Urothelium cell line (cell line): Measurements from ENCODE around the gene VKORC1L1.
"Not testable (repeated sequence)": the region's sequence is repeated elsewhere in the genome, so short reads cannot be mapped to it uniquely, and the experiment has no call there.

Source experiments
- DNase-seq: peaks from one replicate; pipeline ENCODE4 v3.0.0; 2011; ENCODE audit warnings: low spot score, mixed read lengths
- FAIRE-seq: peaks from 2 replicates; lab custom pipeline; 2011; peaks lifted over from hg19 to GRCh38; lab: Jason Lieb, UNC

VKORC1L1 gene

DNA sequence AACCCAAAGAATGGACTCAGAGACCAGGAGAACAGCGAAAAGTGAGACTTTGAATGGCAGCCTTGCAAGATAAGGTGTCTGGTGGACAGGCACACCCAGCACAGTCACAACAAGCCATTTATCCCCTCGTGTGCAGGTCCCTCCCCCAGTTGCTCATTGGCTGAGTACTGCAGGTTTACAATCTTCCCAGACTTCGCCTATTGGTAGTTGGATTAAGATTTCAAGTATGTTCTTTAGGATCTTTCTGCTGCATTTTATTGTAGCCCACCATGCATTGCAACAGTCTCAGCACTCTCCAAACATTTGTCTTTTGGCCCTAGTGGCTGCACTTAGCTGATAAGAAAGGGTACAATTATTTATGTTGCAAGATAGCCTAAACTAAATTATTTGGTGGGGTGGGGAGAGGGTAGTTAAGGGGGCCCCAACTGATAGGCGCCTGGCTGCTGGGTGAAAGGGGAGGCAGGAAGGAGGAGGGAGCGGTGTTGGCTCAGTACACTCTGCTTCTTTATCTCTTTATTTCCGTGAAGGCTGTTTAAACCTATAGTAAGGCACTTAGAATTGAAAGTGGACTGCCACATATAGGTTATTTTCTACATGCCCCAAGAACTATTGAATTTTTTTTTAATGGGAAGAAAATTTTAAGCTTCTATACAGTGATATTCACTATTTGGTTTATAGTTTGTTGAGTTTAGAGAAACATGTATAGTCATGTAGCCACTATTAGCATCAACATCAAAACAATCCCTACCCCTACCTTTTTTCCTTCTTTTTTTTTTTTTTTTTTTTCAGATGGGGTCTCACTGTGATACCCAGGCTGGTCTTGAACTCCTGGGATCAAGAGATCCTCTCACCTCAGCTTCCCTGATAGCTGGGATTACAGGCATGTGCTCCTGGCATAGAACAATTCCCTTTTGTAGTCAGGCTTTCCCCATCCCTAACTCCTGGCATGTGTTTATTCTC, 54.9 kb downstream of the VKORC1L1 start:
- FAIRE-seq (no peak), DNase-seq (no peak)

DNA sequence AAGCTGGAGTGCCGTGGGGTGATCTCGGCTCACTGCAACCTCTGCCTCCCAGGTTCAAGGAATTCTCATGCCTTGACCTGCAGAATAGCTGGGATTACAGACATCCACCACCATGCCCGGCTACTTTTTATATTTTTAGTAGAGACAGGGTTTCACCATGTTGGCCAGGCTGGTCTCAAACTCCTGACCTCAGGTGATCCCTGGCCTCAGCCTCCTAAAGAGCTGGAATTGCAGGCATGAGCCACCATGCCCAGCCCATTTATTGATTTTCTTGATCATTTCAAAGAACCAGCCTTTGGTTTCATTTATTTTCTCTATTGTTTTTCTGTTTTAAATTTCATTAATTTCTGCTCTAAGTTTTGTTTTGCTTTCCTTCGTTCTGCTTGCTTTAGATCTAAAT, 58.8 kb downstream of the VKORC1L1 start:
- no peak for DNase-seq
- FAIRE-seq = no peak

DNA sequence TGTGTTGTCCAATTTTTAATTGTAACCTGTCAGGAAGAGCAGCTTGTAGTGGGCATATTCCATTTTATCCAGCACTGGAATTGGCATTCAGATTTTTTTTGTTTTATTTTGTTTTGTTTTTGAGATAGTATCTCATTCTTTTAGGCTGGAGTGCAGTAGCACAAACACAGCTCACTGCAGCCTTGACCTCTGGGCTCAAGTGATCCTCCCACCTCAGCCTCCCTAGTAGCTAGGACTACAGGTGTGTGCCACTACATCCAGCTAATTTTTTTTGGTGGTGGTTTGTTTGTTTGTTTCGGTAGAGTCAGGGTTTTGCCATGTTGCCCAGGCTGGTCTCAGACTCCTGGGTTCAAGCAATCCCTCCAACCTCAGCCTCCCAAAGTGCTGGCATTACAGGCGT, 64.4 kb downstream of the VKORC1L1 start:
- DNase-seq = no peak
- FAIRE-seq = no peak

DNA sequence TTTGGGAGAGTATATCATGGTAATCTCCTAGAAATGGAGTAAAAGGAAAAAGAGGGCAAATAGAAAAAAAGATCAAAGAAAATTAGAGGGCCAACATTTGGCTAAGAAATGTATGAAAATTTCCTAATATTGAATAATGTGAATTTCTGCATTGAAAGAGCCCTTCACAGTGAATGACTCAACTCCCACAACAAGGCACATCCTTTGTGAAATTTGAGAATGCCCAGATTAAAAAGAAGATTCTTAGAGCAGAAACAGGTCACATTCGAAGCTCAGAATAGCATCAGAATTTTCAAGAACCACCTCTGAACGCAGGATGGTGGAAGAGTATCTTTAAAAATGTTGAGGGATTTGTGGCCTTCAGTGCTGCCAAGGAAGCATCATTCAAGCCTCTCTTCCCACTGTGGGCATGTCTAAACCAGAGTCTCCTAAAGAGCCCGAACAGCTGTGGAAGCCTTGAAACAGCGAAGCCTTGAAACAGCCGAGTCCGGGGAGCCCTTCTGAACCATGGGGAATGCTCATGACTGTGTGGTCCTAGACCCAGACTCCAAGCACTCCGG, 65.5 kb downstream of the VKORC1L1 start:
- no peak for FAIRE-seq

DNA sequence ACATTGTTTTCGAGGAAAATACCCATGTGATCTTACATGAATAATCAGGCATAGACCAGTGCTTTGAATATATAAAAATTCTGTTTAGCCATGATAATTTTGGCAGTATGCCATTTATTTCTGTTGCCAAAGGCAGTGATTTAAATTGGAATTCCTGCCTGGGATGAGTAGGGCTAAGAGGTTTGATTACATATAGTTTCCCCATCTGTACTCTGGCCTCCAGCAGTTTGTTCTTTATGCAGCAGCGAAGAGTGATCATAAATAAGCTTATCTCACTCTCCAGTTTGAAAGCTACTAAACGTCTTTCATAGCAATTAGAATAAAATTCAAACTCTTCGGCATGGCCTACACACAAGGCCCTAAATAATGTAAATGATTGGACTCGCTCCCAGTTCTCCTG, 72.9 kb downstream of the VKORC1L1 start:
- not testable (repeated sequence) for FAIRE-seq, DNase-seq

More for the DNA sequence above, 65.5 kb downstream of the VKORC1L1 start:
- no peak for DNase-seq

DNA sequence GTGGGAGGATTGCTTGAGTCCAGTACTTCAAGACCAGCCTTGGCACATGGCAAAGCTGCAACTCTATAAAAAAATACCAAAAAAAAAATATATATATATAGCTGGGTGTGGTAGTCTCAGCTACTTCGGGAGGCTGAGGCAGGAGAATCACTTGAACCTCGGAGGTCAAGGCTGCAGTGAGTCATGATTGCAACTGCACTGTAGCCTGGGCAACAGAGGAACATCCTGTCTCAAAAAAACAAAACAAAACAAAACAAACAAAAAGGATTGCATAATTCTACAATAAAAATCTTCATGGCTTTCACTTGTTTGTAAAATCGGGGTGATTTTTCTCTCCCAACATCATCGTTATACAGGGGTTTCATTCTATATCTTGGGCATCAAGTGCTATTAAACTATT, 74.0 kb downstream of the VKORC1L1 start:
- DNase-seq (no peak), FAIRE-seq (no peak)

DNA sequence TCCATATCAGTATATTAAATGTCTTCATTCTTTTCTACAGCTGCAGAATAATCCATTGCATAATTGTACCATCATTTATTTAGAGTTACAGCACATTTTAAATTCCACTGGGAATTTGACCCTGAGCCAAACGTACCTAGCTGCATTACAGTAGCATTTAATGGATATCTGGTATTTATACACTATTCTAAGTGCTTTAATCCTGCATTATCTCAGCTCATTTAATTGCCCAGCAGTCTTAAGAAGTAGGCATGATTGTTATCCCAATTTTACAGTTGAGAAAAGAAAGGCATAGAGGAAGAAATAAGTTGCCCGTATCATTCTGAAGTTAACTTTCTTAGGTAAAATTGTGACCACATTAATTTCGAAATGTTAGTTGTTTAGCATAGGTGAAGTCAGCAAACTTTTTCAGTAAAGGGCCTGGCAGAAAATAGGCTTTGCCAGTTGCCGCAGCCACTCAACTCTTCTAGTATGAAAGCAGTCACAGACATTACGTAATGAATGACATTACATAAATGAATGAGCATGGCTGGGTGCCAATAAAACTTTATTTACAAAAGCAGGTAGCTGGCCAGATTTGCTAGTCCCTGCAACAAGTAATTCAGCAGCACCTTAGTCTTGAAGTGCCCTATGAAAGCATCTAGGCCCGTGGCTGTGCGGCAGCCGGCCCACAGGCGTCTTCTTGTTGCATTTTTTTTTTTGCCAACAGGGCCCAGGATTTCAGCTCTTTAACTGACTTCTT, 79.1 kb downstream of the VKORC1L1 start:
- no peak for FAIRE-seq
- no peak for DNase-seq

DNA sequence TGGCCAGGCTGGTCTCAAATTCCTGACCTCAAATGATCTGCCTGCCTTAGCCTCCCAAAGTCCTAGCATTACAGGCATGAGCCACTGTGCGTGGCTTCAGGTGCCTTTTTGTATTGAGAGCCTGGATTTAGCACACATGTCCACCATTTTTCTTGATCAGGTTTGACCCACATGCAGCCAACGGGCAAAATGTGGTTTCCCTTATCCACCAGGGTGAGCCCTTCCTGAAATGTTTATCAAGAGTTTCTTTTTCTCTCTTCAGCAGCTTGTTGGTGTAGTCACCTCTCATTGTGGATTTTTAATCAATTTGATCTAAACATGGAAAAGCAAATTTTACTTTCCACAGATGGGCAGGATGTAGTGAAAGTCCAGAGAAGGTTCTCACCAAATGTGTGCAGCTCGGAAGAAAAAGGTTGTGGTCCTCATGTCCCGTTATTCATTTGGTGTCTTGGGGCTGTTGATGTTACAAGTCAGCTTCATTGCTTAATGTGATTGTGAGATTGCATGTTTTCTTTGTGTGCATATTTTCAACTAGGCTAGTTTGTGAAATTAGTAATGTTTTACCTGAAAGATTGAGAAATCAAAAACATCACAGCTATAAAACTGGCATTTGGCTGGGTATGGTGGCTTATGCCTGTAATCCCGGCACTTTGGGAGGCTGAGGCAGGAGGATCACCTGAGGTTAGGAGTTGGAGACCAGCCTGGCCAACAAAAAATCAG, 80.3 kb downstream of the VKORC1L1 start:
- no peak for FAIRE-seq
- DNase-seq = no peak

DNA sequence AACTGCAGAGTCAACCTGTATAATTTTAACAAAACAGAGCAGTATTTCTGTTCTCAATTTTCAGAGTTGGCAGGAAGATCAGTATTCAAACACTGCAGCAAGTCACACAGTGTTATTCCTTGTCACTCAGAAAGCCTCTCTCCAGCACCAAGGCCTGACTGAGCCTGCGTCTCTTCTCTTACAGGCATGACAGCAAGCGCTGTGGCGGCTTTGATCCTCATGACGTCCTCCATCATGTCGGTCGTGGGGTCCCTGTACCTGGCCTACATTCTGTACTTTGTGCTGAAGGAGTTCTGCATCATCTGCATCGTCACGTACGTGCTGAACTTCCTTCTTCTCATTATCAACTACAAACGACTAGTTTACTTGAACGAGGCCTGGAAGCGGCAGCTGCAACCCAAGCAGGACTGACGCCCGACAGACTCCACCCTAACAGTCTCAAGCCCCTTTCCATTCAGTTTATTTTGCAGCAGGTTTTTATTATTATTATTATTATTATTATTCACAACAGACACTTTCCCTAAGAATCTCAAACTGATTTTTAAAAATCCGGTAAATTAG, 81.1 kb downstream of the VKORC1L1 start:
- DNase-seq (no peak), FAIRE-seq (no peak)

DNA sequence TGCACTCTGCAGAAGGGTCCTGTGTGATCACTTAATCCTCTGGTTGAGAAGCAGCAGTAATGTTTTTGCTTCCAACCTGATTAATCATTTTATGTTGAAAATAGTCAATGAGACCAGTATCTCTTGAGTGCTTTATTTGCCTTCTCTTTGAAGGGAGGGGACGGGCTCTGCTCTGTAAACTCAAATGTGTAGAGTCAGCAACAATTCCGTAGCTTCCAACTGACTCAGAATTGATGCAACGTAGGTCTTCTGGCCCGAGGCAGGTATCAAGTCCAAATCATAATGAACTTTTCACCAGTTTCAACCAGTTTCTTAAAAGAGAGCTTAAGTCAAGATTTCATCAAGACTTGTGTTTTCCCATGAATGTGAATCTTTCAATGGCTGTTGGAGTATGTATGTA, 82.8 kb downstream of the VKORC1L1 start:
- FAIRE-seq = no peak
- no peak for DNase-seq

DNA sequence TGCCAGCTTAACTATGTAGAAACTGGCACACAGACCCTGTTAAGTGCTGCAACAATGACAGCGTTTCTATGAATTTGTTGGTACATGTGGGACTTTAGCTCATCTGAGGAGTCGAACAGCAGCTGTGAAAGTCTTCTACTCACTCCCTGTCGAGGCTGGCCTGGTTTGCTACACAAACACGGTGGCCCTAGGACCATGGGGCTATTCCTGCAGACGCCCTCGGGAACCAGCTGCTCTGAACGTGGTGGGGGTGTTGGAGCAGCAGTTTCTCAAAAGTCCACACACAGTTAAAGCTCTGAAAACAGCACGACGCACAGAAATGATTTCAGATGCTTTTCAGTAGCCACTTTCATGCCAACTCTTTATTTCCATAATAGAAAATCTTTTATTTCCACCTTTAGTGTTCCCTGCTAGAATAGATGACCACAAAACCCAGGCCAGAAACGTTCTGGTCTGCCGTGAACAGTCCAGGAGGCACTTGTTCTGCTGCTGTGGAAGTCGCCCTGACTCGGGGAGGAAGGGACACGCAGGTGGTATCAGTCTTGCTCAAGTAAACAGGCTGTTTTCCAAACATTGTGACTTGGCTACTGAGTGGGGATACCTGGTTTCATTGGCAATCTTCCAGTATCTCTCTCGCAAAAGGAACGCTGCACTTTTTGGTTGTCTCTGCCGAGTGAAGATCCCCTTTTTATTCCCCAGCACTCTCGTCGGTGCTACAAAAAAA, 87.6 kb downstream of the VKORC1L1 start:
- FAIRE-seq = no peak
- no peak for DNase-seq

DNA sequence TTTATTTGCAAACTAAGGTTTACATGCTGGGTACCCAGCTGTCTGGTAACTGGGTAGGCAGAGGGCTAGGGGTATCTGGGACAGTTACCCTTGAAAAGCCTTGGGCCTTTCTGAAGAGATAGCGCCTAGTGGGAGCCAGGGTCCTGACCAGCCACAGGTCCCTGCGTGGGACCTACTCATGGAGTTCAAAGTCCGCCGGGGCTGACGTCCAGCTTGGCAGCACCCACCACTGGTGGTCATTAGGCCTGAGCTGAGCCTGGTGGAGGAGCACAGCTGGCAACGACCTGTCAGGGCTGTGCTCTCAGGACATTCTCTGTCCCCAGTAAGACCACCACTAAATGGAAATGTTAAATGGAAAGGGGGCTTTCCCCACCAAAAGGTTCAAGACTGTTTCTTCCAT, 89.2 kb downstream of the VKORC1L1 start:
- DNase-seq = no peak
- no peak for FAIRE-seq

DNA sequence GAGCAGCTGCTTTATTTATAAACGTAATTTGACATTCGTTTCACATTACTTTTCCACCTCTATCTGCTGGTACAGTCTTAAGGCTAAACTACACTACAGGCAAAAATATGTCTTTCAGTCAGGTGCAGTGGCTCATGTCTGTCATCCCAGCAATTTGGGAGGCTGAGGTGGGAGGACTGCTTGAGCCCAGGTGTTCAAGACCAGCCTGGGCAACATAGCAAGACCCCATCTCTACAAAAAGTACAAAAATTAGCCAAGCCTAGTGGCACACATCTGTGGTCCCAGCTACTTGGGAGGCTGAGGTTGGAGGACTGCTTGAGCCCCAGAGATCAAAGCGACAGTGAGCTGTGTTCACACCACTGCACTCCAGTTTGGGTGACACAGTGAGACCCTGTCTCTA, 91.8 kb downstream of the VKORC1L1 start:
- DNase-seq, FAIRE-seq: not testable (repeated sequence)

DNA sequence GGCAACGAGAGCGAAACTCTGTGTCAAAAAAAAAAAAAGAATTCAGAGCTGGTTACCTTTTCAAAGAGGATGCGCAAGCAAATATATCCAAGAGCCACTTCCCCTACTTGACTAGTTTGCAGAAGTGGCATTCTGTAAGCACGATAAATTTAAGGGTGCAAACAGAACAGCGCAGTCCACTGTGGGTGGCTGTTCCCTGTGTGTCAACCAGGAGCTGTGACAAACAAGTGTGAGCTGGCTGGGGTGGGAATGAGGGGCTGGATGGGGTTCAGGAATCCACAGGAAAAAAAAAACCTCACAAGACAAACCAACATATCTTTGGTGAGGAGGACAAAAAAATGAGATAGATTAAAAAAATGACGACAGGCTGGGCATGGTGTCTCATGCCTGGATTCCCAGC, 93.3 kb downstream of the VKORC1L1 start:
- FAIRE-seq = no peak
- no peak for DNase-seq

DNA sequence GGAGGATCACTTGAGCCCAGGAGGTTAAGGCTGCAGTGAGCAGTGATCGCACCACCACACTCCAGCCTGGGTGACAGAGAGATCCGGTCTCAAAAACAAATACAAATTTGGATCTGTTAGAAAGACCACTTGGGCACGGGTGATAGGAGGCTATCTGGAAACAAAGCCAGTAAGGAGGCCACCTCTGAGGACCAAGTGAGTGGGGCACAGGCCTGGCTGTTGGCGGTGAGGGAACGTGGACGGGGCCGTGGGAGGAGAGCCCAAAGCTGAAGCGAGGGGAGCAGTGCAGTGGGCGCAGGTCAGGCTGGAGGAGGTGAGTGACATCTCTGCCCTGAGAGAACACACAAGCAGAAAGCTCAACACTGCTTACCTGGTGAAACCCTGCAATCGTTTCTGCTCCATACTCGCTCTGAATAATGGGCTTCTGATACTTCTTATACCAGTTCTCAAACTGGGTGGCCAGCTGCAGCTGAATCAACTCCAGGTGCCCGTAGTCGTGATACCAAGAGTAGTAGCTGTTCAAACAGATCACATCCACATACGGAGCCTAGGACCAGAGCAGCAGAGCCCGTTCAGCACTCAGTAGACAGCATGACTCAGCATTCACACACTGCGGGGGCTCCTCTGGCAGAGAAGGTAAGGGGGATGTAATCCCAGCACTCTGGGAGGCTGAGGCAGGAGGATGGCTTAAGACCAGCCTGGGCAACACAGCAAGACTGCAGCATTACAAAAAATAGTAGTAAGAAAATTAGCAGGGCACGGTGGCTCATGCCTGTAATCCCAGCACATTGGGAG, 94.7 kb downstream of the VKORC1L1 start:
- no peak for FAIRE-seq
- no peak for DNase-seq

DNA sequence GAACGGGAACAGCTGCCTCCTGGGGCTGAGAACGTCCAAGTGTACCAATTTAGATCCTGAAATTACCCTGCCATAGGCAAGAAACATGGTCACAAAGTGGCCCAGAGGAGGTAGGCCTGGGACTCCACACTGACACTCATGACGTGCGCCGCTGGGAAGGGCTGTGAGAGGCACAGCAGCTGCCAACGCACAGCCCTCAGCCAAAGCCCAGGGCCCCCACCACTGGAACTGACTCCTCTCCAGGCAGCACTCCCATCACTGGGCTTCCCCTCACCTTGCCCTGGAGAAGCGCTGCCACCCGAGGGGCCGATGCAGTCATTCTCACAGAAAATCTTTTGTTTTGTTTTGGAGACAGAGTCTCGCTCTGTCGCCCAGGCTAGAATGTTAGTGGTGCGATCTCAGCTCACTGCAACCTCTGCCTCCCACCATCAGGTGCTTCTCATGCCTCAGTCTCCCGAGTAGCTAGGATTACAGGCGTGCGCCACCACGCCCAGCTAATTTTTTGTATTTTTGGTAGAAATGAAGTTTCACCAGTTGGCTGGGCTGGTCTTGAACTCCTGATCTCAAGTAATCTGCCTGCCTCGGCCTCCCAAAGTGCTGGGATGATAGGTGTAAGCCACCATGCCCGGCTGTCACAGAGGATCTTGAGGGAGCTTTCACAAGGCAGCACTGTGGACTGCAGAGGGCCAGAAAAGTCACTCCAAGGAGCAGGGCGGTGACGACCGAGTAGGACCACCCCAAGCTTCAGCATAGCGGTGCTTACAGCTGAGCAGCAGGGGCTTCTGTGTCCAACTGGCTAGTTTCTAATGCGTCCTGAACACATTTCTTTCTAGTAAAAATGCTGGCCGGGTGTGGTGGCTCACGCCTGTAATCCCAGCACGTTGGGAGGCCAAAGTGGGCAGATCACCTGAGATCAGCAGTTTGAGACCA, 95.6 kb downstream of the VKORC1L1 start:
- FAIRE-seq = no peak
- DNase-seq = no peak

DNA sequence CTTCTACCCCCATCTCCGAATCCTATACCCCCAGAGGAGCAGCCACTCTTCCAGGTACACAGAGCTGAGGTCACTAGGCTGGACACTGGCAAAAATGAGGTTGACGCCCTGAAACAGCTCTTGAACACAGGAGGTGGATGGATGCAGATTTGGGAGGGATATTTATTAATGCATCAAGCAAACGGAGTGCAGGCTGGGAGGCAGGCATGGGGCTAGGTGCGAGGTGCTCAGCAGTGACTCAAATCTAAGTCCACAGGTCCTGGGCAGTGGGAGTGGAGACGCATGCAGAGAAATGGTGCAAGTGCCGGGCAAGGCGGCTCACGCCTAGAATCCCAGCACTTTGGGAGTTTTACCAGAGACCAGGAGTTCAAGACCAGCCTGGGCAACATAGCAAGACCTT, 98.1 kb downstream of the VKORC1L1 start:
- DNase-seq (no peak), FAIRE-seq (no peak)

DNA sequence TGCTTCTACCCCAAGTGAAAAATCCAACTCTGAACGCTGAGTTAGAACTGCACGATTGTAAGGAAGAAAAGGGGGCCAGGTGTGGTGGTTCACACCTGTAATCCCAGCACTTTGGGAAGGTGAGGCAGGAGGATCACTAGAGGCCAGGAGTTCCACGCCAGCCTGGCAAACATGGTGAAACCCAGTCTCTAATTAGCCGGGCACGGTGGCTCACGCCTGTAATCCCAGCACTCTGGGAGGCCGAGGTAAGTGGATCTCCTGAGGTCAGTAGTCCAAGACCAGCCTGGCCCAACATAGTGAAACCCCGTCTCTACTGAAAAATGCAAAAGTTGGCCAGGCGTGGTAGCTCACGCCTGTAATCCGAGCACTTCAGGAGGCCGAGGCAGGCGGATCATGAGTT, 100.1 kb downstream of the VKORC1L1 start:
- DNase-seq = no peak
- FAIRE-seq = no peak
